ENCODE data around the gene STAP2.
"Not testable (repeated sequence)": the region's sequence is repeated elsewhere in the genome, so short reads cannot be mapped to it uniquely, and the experiment has no call there.

STAP2 gene

GRCh38 chr19:4291184-4291732 lies 47.4 kb downstream of the STAP2 start:
- TF ChIP-seq RARB (CRISPR knock-in tag; IDR thresholded peaks at IDR 0.05) = no peak
- TF ChIP-seq ISL1 (CRISPR knock-in tag; IDR thresholded peaks at IDR 0.05) = no peak
- no peak for TF ChIP-seq PPARA (CRISPR knock-in tag; IDR thresholded peaks at IDR 0.05; ENCODE audit: borderline replicate concordance)
- no peak for TF ChIP-seq POU6F1 (CRISPR knock-in tag; IDR thresholded peaks at IDR 0.05; ENCODE audit: borderline replicate concordance, low read depth)
- no peak for TF ChIP-seq ZC3H10 (CRISPR knock-in tag; IDR thresholded peaks at IDR 0.05)
- no peak for TF ChIP-seq ZFP30 (CRISPR knock-in tag; IDR thresholded peaks at IDR 0.05)
- no peak for ATAC-seq

GRCh38 chr19:4288091-4288777 lies 50.4 kb downstream of the STAP2 start:
- no peak for TF ChIP-seq POU6F1 (CRISPR knock-in tag; IDR thresholded peaks at IDR 0.05; ENCODE audit: borderline replicate concordance, low read depth)
- no peak for TF ChIP-seq SNAI2 (CRISPR knock-in tag; IDR thresholded peaks at IDR 0.05)
- TF ChIP-seq CSRNP3 (CRISPR knock-in tag; IDR thresholded peaks at IDR 0.05) = no peak
- no peak for TF ChIP-seq TCF4 (CRISPR knock-in tag; IDR thresholded peaks at IDR 0.05; ENCODE audit: borderline replicate concordance)
- no peak for TF ChIP-seq OSR1 (CRISPR knock-in tag; IDR thresholded peaks at IDR 0.05)
- TF ChIP-seq PATZ1 (CRISPR knock-in tag; IDR thresholded peaks at IDR 0.05; ENCODE audit: borderline replicate concordance) = no peak
- TF ChIP-seq GLIS3 (CRISPR knock-in tag; IDR thresholded peaks at IDR 0.05) = no peak
- ATAC-seq = no peak

- not testable (repeated sequence) for ATAC-seq
These were observed 52.5 kb downstream of the STAP2 start for GRCh38 chr19:4286141-4286540.

- no peak for TF ChIP-seq ZNF8 (CRISPR knock-in tag; IDR thresholded peaks at IDR 0.05)
- TF ChIP-seq SNAI2 (CRISPR knock-in tag; IDR thresholded peaks at IDR 0.05) = no peak
- no peak for TF ChIP-seq TSHZ2 (CRISPR knock-in tag; IDR thresholded peaks at IDR 0.05)
- TF ChIP-seq PPARA (CRISPR knock-in tag; IDR thresholded peaks at IDR 0.05; ENCODE audit: borderline replicate concordance) = no peak
- TF ChIP-seq TCF4 (CRISPR knock-in tag; IDR thresholded peaks at IDR 0.05; ENCODE audit: borderline replicate concordance) = no peak
- TF ChIP-seq GLIS3 (CRISPR knock-in tag; IDR thresholded peaks at IDR 0.05) = no peak
- TF ChIP-seq ZC3H10 (CRISPR knock-in tag; IDR thresholded peaks at IDR 0.05) = no peak
- TF ChIP-seq OSR1 (CRISPR knock-in tag; IDR thresholded peaks at IDR 0.05) = no peak
- TF ChIP-seq POU6F1 (CRISPR knock-in tag; IDR thresholded peaks at IDR 0.05; ENCODE audit: borderline replicate concordance, low read depth) = no peak
- no peak for TF ChIP-seq ZNF565 (CRISPR knock-in tag; conservative IDR thresholded peaks at IDR 0.05; ENCODE audit: low read depth)
- TF ChIP-seq ARNTL (CRISPR knock-in tag; IDR thresholded peaks at IDR 0.05; ENCODE audit: borderline replicate concordance, low read depth) = no peak
- TF ChIP-seq ESRRG (CRISPR knock-in tag; IDR thresholded peaks at IDR 0.05) = no peak
- TF ChIP-seq CSRNP3 (CRISPR knock-in tag; IDR thresholded peaks at IDR 0.05) = no peak
- ATAC-seq = no peak
These were observed 53.7 kb downstream of the STAP2 start for GRCh38 chr19:4284974-4285373.

Data from SK-N-SH treated with all-trans-retinoic acid at 6 μM for 48 hours (cell line).